ENCODE results near the gene VWA1.

Gene VWA1

GRCh38 chr1:1393428-1393827 is 42.1 kb upstream of the VWA1 start:
- Histone ChIP-seq H3K9ac (ENCODE audit: insufficient read length, low read depth) (no peak overlapping the region), H3K36me3 (ENCODE audit: insufficient read depth, insufficient read length, low read length) (peaks cover 83% of the 10 kb centered on the region)

DNA sequence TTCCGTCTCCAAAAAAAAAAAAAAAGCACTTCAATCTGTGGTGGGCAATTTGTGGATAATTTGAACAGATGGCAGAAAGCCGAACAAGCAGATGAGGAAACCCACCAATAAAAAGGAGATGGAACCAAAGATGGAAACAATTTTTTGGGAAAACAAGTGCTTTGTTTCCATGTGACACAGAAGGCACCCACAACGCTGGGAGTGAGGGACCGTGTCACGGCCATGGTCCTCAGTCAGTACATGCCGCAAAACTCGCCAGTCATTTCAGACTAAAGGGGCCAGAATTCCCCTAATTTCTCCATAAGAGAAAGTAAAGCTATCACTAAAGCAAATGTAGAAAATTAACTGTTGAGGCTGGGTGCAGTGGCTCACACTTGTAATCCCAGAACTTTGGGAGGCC is 41.4 kb upstream of the VWA1 start:
- H3K9ac ChIP-seq (ENCODE audit: insufficient read length, low read depth): no peak overlapping the region
- peaks cover 4% of the 10 kb centered on the region for H3K4me1 ChIP-seq (ENCODE audit: insufficient read depth, insufficient read length)
- no peak for TF ChIP-seq SUZ12 (IDR thresholded peaks at IDR 0.05; ENCODE audit: extremely low read depth, insufficient read depth, insufficient read length)
- H3K9me3 ChIP-seq (ENCODE audit: insufficient read depth, low read length): no peaks in the 10 kb centered on the region
- H3K36me3 ChIP-seq (ENCODE audit: insufficient read depth, insufficient read length, low read length): peaks cover 84% of the 10 kb centered on the region
- no peaks in the 10 kb centered on the region for H3K27me3 ChIP-seq (ENCODE audit: insufficient read depth, insufficient read length)
- DNase-seq (ENCODE audit: low read depth, low spot score): no peak
- no peak overlapping the region for H3K4me3 ChIP-seq (ENCODE audit: insufficient read length, low read depth)

More at GRCh38 chr1:1393428-1393827, 42.1 kb upstream of the VWA1 start:
- TF ChIP-seq ZNF274 (IDR thresholded peaks at IDR 0.05; ENCODE audit: low read depth, low read length) (no peak), SUZ12 (IDR thresholded peaks at IDR 0.05; ENCODE audit: extremely low read depth, insufficient read depth, insufficient read length) (no peak), YY1 (IDR thresholded peaks at IDR 0.05; ENCODE audit: insufficient read depth, insufficient read length) (no peak)
- H3K9me3 ChIP-seq (ENCODE audit: insufficient read depth, low read length): no peaks in the 10 kb centered on the region
- no peaks in the 10 kb centered on the region for H3K27me3 ChIP-seq (ENCODE audit: insufficient read depth, insufficient read length)
- DNase-seq (ENCODE audit: low read depth, low spot score): no peak
- H3K4me1 ChIP-seq (ENCODE audit: insufficient read depth, insufficient read length): peaks cover 4% of the 10 kb centered on the region
- H3K4me3 ChIP-seq (ENCODE audit: insufficient read length, low read depth): no peak overlapping the region

GRCh38 chr1:1395166-1395565 is 40.3 kb upstream of the VWA1 start:
- TF ChIP-seq SUZ12 (IDR thresholded peaks at IDR 0.05; ENCODE audit: extremely low read depth, insufficient read depth, insufficient read length): no peak
- TF ChIP-seq YY1 (IDR thresholded peaks at IDR 0.05; ENCODE audit: insufficient read depth, insufficient read length): no peak
- no peak for TF ChIP-seq ZNF274 (IDR thresholded peaks at IDR 0.05; ENCODE audit: low read depth, low read length)
- DNase-seq (ENCODE audit: low read depth, low spot score): no peak
- H3K27me3 ChIP-seq (ENCODE audit: insufficient read depth, insufficient read length): no peaks in the 10 kb centered on the region
- H3K36me3 ChIP-seq (ENCODE audit: insufficient read depth, insufficient read length, low read length): peaks cover 78% of the 10 kb centered on the region
- peak overlapping the region; percentile 32 for H3K9ac ChIP-seq (ENCODE audit: insufficient read length, low read depth)
- no peaks in the 10 kb centered on the region for H3K9me3 ChIP-seq (ENCODE audit: insufficient read depth, low read length)
- peaks cover 4% of the 10 kb centered on the region for H3K4me1 ChIP-seq (ENCODE audit: insufficient read depth, insufficient read length)
- no peak overlapping the region for H3K4me3 ChIP-seq (ENCODE audit: insufficient read length, low read depth)

GRCh38 chr1:1397839-1398523 is 37.5 kb upstream of the VWA1 start:
- no peaks in the 10 kb centered on the region for H3K9me3 ChIP-seq (ENCODE audit: insufficient read depth, low read length)
- H3K27me3 ChIP-seq (ENCODE audit: insufficient read depth, insufficient read length): no peaks in the 10 kb centered on the region
- H3K4me1 ChIP-seq (ENCODE audit: insufficient read depth, insufficient read length): peaks cover 15% of the 10 kb centered on the region
- peak overlapping the region; percentile 97 for H3K4me3 ChIP-seq (ENCODE audit: insufficient read length, low read depth)
- peak overlapping the region; percentile 98 for H3K9ac ChIP-seq (ENCODE audit: insufficient read length, low read depth)
- peaks cover 74% of the 10 kb centered on the region for H3K36me3 ChIP-seq (ENCODE audit: insufficient read depth, insufficient read length, low read length)
- TF ChIP-seq ZNF274 (IDR thresholded peaks at IDR 0.05; ENCODE audit: low read depth, low read length) (no peak), YY1 (IDR thresholded peaks at IDR 0.05; ENCODE audit: insufficient read depth, insufficient read length) (no peak), SUZ12 (IDR thresholded peaks at IDR 0.05; ENCODE audit: extremely low read depth, insufficient read depth, insufficient read length) (no peak)
- DNase-seq (ENCODE audit: low read depth, low spot score): no peak

GRCh38 chr1:1398677-1399186 is 36.8 kb upstream of the VWA1 start:
- H3K4me3 ChIP-seq (ENCODE audit: insufficient read length, low read depth): peak overlapping the region; percentile 97
- peaks cover 15% of the 10 kb centered on the region for H3K4me1 ChIP-seq (ENCODE audit: insufficient read depth, insufficient read length)
- H3K9ac ChIP-seq (ENCODE audit: insufficient read length, low read depth): peak overlapping the region; percentile 98
- H3K9me3 ChIP-seq (ENCODE audit: insufficient read depth, low read length): no peaks in the 10 kb centered on the region
- no peak for DNase-seq (ENCODE audit: low read depth, low spot score)
- H3K36me3 ChIP-seq (ENCODE audit: insufficient read depth, insufficient read length, low read length): peaks cover 72% of the 10 kb centered on the region
- H3K27me3 ChIP-seq (ENCODE audit: insufficient read depth, insufficient read length): no peaks in the 10 kb centered on the region
- TF ChIP-seq SUZ12 (IDR thresholded peaks at IDR 0.05; ENCODE audit: extremely low read depth, insufficient read depth, insufficient read length): no peak
- no peak for TF ChIP-seq YY1 (IDR thresholded peaks at IDR 0.05; ENCODE audit: insufficient read depth, insufficient read length)
- TF ChIP-seq ZNF274 (IDR thresholded peaks at IDR 0.05; ENCODE audit: low read depth, low read length): no peak

GRCh38 chr1:1399187-1399871 is 36.2 kb upstream of the VWA1 start, which contains the start of gene CCNL2:
TSS of gene CCNL2 (minus strand) at chr1:1399335. CDS start at chr1:1399306, 29 bp downstream.
- Histone ChIP-seq H3K4me1 (ENCODE audit: insufficient read depth, insufficient read length) (peaks cover 15% of the 10 kb centered on the region), H3K36me3 (ENCODE audit: insufficient read depth, insufficient read length, low read length) (peaks cover 70% of the 10 kb centered on the region), H3K4me3 (ENCODE audit: insufficient read length, low read depth) (peak within 1 kb of the TSS; percentile 97), H3K9me3 (ENCODE audit: insufficient read depth, low read length) (no peaks in the 10 kb centered on the region), H3K9ac (ENCODE audit: insufficient read length, low read depth) (peak within 1 kb of the TSS; percentile 98), H3K27me3 (ENCODE audit: insufficient read depth, insufficient read length) (no peaks in the 10 kb centered on the region)
- TF ChIP-seq YY1 (IDR thresholded peaks at IDR 0.05; ENCODE audit: insufficient read depth, insufficient read length) (no peak), SUZ12 (IDR thresholded peaks at IDR 0.05; ENCODE audit: extremely low read depth, insufficient read depth, insufficient read length) (no peak), ZNF274 (IDR thresholded peaks at IDR 0.05; ENCODE audit: low read depth, low read length) (no peak)
- DNase-seq (ENCODE audit: low read depth, low spot score): peak; percentile 97

DNA sequence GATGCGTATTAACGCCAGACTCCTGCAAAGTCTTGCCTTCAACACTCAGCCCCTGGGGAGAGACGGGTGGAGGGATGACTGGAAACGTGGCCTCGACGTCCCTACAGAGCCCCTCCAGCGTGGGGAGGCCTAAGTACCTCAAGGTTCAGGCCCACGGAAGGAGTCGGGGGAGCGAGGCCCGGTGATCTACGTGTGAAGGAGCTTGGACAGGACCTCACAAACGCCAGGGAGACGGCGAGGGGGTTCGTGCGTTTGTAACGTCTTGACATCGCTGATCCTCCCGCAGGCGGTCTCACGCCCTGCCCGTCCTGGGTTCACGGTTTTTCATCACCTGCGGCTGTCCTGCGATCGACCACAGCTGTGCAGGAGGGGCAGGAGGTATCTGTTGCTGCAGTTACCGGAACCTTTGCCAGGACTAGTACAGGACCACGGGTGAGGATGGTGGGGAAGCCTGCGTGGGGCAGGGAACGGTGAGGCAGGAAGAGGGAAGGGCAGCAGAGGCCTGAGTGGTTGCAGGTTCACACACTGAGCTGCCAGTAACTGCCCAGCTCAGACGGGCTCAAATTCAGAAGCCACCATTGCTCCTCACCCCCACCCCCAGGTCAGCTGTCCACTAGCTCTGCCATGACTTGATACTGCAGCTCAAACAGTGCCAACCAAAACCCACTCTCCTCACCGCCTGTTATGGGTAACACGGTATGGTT is 35.5 kb upstream of the VWA1 start:
- Histone ChIP-seq H3K9ac (ENCODE audit: insufficient read length, low read depth) (peak overlapping the region; percentile 98), H3K36me3 (ENCODE audit: insufficient read depth, insufficient read length, low read length) (peaks cover 68% of the 10 kb centered on the region), H3K4me3 (ENCODE audit: insufficient read length, low read depth) (peak overlapping the region; percentile 94), H3K4me1 (ENCODE audit: insufficient read depth, insufficient read length) (peaks cover 15% of the 10 kb centered on the region), H3K9me3 (ENCODE audit: insufficient read depth, low read length) (no peaks in the 10 kb centered on the region), H3K27me3 (ENCODE audit: insufficient read depth, insufficient read length) (no peaks in the 10 kb centered on the region)
- TF ChIP-seq SUZ12 (IDR thresholded peaks at IDR 0.05; ENCODE audit: extremely low read depth, insufficient read depth, insufficient read length) (no peak), YY1 (IDR thresholded peaks at IDR 0.05; ENCODE audit: insufficient read depth, insufficient read length) (no peak), ZNF274 (IDR thresholded peaks at IDR 0.05; ENCODE audit: low read depth, low read length) (no peak)
- no peak for DNase-seq (ENCODE audit: low read depth, low spot score)

All from NT2/D1 (cell line).